Hepatic stellate cell (primary cell): ENCODE data around the gene SLC8A3.

Experiments
- DNase-seq: peaks from one replicate; pipeline ENCODE4 v3.0.0; 2011; ENCODE audit warnings: low spot score

The SLC8A3 gene

DNA sequence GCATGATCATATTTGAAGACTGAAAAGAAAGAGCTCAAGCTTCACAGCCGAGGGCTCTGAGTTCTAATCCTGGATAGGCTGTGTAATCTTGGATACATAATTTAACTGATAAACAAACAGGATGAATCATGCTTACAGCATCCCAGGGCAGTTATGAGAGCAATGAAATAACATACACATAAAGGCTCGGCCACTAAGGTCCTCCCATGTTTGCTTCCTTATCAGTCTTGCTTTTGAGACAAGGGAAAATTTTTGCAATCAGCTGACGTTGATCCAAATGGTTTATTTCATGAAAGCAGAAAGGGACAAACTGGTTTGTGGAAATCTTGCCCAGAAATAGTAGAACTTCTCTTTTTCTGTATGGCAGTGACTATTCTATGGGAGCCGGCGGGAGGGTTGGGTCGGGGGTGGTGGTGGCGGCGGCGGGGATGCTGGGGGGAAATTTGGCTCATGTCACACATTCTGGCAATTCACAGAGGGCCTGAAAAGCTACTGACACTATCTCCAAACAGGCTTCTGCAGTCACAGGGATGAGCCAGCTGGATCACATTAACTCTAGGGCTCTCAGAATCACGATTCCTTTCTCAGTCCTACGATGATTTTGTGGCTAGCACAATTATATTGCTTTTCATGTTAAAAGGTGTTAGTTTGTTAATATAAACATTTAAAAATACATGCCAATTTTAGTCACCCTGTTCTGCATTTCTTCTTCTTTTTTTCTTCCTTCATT lies 124.5 kb downstream of the SLC8A3 start:
- DNase-seq: no peak

DNA sequence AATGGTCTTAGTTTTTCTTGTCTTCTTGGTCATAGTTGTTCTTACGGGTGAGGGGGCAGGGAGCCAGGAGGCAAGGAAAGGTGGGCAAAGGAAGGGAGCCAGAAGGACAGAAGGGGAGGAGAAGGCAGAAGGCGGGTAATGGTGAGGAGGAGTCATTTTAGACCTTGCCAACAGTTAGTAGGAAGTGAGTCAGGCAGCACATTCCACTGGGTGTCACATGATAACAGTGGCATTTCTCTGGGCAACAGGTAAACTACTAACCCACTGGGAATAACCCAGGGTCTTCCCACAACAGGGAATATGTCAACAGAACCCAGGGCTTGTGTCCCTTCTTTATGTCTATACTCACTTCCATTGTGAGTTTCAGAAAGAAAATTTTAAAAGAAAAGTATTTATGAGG lies 127.6 kb downstream of the SLC8A3 start:
- DNase-seq: no peak

DNA sequence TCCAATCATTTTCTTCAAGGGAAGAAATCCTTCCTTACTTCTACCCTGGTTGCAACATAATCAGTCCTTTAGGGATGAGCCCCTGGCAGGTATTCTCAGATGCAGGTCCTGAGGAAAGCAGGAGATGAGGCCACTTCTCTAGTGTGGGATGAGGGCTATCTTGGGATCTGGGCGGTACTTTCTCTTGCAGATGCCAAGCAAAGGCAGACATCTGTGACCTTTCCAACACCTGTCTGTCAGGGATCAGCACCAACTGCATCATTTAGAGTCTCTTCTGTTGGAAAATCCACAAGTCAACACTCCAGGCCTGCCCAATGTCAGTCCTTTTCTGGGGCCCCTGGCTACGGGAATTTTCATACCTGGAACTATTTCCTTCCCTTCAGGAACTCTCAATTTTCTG lies 129.2 kb downstream of the SLC8A3 start:
- no peak for DNase-seq

DNA sequence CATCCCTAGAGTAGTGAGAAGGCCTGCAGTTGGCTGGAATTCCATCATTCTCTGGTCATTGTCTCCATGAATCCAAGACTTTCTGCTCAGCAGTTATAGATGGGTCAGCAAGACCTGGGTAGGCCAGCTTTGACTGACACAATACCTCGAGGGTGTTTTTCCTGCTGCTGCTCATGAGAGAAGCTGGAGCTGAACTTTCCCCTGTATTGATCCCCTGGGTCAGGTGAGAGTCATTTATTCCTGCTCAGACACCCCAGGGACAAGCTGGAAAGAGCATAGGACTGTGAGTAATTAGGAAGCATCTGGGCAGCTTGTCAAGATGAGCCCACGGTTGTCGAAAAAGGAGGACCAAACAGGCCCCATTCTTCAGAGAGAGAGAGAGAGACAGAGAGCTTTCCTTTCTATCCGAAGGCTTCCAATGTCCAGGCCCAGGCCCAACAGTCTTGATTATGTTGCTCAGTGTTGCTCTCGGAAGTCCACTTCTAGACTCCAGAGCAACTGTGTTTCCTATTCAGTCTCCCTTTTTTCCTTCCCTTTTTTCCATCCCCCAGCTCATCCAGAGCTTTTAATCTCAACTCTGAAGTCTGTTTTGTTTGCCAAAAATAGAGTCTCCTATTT lies 131.1 kb downstream of the SLC8A3 start:
- no peak for DNase-seq

DNA sequence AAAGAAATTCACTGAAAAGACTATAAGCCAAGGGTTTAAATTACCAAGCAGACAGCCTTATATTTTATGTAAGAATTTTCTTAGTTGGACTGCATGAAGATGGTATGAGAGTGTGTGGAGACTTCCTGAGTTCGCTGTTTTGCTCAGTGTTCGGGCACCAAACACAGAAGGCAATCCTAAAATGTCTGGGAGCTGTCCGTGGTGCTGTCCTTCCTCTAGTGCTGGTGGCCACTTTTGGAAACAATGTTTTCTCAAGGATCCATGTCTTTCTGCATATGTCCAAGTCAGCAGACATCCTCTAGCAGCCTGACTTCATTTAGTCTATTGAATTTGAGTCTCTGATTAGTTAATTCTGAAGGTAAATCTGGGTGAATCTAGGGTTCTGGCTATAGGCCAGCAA lies 135.8 kb downstream of the SLC8A3 start:
- no peak for DNase-seq

DNA sequence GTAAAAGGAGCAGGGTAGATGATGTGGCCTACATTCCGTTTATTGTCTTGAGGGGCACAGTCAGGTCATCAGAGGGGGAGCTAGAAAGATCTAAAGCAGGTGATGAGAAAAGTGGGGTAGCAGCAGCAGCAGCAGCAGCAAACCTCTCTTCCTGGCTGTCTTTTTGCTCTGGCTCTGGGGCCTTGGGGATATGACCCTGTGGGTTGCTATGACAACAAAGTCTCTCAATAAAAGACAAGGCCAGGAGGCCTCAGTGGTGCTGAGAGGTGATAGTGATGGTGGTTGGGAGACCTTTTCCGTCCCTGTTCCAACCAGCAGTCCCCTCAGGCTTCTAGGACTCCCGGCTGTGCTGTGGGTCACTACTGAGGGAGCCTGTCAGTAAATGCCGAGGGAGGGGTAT lies 138.6 kb downstream of the SLC8A3 start:
- no peak for DNase-seq

DNA sequence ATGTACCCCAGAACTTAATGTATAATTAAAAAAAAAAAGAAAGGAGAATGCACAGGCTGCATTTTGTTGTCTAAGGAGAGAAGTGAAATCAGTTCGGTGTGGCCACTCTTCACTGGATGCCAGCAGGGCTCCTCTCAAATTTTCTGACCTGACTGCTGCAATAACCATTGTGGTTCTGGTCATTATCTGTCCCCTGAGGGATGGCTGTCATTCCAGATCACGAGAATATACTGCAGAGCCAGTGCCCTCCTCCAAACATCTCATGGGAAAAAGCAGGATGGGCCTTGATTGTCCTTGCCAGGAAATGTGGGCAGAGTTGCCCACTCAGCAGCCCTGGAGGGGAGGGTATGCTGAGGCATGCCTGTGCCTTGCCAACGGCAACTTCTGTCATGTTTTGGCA lies 139.1 kb downstream of the SLC8A3 start:
- no peak for DNase-seq

DNA sequence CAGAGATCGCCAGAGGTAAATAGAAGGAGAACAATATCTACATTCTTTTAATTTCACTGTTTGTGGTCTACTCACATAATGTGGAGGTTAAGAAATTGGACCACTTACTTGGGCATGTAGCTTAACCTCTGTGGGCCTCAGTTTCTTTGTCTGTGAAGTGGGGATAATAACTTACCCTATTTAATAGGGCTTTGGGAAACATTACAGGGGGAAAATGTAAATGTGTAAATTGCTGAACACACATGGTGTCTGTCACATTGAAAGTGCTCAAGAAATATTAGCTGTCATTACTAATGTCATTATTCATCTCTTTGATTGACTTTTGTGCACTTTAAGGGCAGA lies 140.5 kb downstream of the SLC8A3 start:
- no peak for DNase-seq

DNA sequence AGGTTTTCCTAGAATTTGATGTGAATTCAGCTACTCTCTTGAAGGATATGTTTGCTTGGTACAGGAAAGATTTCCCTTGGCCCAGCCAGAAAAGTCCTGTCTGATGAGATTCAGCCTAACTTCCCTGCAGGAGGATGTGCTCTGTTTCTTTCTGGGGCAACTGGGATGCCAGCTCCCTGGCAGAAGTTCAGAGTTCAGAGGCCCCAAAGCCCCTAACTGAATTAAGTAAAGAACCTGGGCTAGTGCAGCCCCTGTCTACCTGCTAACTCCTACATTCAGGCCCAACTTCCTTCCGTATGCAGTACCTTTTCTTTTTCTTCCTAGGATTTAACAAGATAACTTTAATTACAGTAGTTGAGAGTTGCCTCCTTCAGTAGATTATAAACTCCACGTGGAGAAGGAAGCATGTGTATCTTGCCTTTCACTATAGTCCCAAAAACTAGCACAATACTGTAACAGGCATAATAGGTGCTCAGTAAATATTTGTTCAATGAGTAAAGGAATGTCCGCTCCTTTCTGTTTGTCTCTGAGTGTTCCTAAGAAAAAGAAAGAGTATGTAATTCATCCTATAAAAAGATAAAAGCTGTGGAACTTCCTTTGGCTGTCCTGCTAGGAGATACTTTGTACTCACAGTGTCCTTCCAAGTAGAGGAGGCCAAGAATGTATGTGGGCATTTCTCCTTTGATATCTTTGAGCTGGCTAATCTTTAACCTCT lies 141.0 kb downstream of the SLC8A3 start:
- no peak for DNase-seq

DNA sequence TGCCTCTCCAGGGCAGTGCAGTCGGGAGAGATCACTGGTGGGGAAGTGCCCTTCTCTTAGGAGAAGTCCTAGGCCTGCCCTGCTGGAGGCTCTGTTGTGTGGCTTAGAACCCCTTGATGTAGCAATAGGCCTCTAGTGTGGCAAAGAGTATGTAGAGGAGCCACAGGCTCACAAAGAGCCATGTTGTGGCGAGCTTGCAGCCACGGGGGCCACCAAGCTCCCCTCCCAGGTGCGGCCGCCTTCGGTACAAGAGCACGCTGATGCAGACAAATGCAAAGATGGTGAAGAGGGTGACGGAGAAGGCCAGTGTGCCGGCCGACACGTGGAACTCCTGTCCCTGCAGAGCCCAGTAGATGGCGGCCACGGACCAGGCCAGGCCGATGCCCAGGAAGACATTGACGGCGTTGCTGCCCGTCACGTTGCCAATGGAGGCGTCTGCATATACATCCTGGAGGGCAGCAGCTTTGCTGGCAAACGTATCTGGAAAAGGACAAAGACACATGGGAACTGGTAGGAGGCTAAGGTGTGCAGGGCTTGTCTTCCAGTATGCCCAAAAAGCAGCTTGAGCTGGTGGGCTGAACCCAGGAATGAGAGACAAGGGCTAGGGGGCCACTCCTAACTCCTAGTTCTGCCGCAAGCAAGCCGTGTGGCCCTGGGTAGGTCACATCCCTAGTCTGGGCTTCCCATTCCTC lies 142.8 kb downstream of the SLC8A3 start:
- peak; percentile 63 for DNase-seq

DNA sequence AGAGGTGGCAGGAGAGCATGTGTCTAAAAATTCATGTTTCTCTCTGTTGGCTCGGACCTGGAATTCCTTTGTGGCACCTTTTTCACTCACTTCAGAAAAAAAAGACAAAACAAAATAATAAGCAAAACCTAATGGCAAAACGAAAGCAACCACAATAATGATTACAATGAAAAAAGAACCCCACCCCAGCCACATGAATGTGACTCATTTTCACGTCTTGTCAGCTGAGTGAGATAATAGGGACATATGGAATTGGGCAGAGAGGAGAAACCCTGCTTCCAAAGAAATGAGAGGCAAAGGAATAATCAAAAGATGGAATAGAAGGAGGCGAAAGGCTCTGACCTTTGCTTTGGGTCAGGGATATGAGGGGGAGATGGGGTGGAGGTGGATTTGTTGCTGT lies 143.4 kb downstream of the SLC8A3 start:
- no peak for DNase-seq

DNA sequence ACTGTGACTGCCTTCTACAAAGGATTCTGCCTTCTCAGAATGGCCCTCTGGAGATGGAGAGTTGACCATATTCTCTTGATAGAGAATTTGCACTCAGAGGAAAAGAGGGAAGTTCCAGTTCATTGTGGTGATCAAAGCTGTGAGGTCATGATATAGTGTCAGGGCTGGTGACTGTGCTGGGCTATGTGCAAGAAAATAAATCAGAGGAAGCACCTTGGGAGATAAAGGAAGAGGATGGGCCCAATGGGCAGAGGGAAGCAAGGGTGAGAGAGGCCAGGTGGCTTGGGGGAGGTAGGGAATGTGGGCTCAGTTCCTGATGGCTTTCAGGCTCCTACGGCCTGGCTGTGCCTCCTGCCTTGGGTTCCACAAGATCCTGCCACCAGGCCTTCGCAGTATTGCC lies 145.8 kb downstream of the SLC8A3 start:
- DNase-seq: no peak

DNA sequence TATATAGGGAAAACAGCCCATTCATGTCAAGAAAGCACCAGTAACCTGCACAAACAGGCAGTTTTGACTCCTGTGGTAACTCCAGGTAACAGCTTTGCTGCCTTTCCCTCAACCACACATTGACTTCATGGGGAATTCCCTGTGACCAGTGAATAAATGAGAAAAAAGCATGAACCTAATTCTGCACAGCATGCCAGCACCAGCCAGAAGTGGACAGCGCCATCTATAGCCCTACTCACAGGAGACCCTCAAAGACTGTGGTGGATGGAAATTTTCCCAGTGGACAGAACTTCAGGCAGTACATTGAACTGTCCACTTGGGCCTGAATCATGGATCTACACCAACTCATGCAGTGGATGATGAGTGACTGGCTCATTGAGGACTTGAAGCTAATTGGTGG lies 152.1 kb downstream of the SLC8A3 start:
- DNase-seq: no peak

DNA sequence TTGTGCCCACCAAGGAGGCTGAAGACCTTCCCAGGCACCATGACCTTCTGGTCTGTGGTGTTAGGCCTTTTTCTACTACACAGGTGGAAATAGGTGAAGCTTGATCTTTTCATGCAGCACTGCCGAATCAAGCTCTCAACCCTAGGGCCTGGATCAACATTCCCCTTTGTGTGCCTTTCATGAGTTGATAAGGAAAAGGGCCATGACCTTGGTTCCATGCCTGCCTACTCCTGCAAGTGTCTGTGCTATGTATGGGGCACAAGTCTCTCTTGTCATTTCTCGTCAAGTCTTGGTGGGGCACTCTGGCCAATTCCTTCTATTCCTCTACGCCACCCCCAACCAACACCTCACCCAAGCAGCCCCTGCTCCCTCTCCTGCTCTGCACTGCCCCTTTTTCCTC lies 154.5 kb downstream of the SLC8A3 start:
- no peak for DNase-seq

DNA sequence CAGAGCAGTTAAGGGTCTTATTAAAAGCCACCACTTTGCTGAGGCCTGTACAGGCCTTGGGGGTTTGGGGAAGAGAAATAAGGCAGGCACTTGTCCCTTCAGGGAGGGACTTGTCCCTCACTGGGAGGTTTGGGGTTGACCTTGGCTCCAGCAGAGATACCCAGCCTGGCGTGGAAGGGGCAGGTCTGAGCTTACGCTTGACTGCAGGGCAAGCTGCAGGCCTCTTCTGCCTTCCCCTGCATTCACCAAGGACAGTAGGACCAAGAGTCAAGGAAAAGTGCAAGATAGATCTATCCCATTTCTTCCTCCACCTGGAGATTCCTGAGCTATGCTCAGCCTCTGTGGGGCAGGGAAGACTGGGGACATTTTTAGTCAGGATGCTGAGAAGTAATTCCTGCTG lies 155.2 kb downstream of the SLC8A3 start:
- no peak for DNase-seq

DNA sequence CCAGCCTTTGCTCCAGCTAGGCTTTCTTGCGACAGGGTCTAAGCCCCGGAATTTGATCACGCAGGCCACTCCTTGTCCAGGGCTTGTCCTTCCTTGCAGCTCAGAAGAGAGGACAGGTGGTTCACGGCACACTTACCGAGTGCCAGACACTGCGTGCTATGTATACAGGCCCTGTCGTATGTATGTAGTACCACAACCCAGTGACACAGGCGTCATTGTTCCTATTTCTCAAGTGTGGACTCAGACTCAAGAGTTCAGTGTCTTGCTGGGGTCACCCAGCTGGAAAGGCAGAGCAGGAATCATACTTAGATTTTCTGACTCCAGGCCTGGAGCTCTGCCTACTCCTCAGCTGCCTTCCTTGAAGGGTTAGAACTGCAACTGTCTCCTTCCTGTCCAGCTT lies 155.6 kb downstream of the SLC8A3 start:
- DNase-seq: no peak

DNA sequence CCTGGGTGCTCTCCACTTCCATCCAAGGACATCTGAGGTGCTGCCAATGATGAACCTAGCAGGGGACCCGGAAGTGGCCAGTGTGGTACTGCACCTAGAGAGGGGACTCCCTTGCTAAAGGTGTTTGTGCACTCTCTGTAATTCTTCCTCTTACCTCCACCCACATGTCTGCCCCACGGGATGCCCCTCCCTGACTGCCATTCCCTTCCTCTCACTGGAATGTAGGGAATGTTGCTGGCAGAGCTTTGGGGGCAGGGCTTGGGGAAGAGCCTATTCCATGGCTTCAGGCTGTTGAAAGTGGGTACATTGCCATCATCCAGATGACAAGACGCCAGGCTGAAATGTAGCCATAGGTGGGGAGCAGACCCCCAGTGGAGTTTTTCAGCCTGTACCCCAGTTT lies 156.3 kb downstream of the SLC8A3 start:
- DNase-seq: no peak

DNA sequence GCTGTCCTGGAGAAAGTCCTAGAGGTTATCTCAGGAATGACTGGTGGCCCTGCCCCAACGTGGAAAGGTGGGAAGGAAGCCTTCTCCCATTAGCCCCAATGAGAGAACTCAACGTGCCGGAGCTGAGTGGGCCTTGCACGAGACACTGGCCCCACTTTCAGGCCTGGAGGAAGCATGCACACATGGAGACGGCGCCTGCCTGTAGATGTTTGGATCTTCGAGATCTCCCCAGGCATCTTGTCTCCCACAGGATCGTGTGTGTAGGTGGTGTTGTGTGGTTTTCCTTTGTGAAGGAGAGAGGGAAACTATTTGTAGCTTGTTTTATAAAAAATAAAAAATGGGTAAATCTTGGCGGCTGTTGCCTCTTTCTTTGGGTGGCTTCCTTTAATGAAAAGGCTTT lies 156.7 kb downstream of the SLC8A3 start:
- no peak for DNase-seq

DNA sequence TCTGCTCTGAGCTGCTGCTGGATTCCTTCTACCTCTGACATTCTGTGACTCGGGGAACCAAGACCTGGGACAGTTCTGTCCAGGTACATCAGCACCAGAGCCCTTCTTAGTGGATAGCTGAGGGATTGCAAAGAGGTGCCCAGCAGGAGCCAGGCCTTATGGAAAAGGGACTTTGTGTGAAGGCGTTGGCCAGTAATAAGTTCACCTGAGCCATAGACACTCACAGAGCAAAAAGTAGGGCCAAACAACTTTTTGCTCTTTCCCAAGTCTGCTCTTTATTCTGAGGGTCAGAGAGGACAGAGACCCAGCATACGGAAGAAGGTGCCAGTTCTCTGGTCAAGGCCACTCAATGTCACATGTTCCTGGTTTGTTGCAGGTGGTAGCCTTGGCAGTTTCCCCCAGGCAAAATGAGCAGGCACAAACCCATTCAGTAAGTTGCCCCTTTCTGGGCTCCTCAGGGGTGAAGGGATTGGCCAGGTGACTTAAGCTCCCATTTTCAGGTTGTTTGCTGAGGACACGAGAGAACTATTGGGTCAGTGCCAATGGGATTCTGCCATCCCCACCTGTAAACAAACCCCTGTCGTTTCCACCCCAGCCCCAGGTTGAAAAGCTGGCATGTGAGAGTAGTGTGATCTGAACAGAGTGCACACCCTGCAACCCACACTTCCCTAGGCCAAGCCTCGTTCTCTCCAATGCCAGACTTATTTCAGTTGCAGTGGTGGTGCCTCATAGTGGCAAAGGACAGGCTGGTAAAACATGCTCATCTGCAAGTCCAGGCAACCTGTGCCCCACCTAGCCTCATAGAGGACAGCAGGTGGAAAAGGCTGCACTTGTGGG lies 159.2 kb downstream of the SLC8A3 start:
- DNase-seq: no peak

DNA sequence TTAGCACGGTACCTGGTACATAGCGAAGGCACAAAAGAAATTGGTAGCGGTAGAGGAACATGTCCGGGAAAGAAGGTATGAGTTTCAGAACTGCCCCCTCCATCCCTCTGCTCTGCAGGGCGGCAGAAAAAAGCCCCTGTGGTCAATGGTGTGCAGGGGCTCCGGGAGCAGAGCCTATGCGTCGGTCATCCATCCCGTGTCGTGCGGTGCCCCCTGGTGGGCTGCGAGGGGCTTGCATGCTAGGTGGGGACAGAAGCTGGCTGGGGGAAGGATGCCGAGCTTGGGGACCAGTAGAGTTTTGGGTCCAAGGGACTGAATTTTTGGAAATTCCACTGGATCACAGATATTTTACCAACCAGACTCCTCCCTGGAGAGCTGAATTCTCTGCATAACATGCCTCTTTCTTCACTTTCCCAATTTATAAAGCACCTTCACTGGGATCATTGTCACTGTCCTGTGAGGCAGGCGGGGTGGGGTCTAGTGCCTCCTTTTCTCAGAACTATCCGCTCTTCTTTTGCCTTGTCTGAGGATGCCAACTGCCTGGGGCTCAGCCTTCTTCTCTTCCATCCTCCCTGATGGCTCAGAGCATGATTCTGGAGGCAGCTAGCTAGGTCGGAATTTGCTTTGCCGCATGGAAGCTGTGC lies 160.8 kb downstream of the SLC8A3 start:
- DNase-seq: peak; percentile 70

DNA sequence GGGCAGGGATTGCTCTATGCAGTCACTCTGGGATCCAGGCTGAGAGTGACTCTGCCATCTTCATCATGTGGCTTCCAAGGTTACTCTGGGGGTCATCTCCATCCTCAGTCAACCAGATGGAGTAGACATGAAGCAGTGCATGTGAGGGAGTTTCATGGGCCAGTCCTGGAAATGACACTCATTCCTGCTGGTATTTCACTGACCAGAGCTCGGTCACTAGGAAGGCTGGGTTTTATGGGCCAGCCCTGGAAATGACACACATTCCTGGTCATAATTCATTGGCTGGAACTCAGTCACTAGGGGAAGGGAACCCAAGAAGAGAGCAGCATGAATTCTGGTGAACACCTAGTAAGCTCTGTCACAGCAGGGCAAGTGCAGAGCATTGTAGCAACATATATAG lies 164.9 kb downstream of the SLC8A3 start:
- DNase-seq: no peak
